HFF-Myc (cell line): ENCODE results near the gene KIF1A.

Experiments used
- DNase-seq: peaks from one replicate; pipeline ENCODE4 v3.0.0-alpha.2; 2011; ENCODE audit warnings: low read depth; ENCODE audit errors: extremely low read depth
- H3K4me3 ChIP-seq: replicated peaks from 2 replicates; pipeline ENCODE4 v1.5.1; 2011; ENCODE audit warnings: low read depth, mild to moderate bottlenecking, control low read depth, low read length
- TF ChIP-seq, protein P1 (sequence below): IDR thresholded peaks from 2 replicates; pipeline ENCODE4 v1.5.1; 2012; ENCODE audit warnings: mild to moderate bottlenecking, low read depth, low read length, control low read depth; ENCODE audit errors: missing control alignments

Gene KIF1A

DNA sequence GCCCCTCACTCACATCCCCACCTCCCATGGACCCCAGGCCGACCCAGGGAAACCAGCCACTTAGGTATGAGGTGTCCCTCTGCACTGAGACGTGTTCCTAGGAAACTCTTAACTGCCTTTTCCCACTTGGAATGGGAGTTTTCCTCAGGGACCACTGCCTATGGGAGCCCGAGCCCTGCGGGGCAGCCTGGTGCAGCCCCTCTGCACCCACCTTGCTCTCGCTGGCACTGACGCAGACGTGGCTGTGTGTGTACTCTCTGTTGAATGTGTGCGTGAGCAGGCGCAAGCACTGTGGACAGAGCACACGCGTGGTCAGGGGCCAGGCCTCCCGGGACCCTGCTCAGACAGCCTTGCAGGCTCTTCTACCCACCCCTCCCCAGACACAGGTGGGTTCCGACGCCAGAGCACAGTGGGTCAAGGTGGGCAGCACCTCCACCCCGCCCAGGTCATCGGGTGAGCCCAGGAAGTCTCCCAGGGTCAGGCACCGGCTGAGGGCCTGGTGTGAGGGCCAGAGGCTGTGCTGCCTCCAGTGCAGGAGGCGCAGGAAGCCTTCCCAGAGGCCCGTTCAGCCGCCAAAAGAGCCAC, 98.3 kb downstream of the KIF1A start:
- TF ChIP-seq, protein P1, sequence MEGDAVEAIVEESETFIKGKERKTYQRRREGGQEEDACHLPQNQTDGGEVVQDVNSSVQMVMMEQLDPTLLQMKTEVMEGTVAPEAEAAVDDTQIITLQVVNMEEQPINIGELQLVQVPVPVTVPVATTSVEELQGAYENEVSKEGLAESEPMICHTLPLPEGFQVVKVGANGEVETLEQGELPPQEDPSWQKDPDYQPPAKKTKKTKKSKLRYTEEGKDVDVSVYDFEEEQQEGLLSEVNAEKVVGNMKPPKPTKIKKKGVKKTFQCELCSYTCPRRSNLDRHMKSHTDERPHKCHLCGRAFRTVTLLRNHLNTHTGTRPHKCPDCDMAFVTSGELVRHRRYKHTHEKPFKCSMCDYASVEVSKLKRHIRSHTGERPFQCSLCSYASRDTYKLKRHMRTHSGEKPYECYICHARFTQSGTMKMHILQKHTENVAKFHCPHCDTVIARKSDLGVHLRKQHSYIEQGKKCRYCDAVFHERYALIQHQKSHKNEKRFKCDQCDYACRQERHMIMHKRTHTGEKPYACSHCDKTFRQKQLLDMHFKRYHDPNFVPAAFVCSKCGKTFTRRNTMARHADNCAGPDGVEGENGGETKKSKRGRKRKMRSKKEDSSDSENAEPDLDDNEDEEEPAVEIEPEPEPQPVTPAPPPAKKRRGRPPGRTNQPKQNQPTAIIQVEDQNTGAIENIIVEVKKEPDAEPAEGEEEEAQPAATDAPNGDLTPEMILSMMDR: no peak
- no peak overlapping the region for H3K4me3 ChIP-seq
- no peak for DNase-seq

- H3K4me3 ChIP-seq: no peak overlapping the region
- DNase-seq: no peak
- TF ChIP-seq, protein P1: no peak
Measured at GRCh38 chr2:240720686-240721595, 99.1 kb downstream of the KIF1A start.

GRCh38 chr2:240719676-240720545, 100.1 kb downstream of the KIF1A start:
- TF ChIP-seq, protein P1: no peak
- H3K4me3 ChIP-seq: no peak overlapping the region
- DNase-seq: no peak

GRCh38 chr2:240718896-240719490, 101.0 kb downstream of the KIF1A start:
- TF ChIP-seq, protein P1: no peak
- H3K4me3 ChIP-seq: no peak overlapping the region

GRCh38 chr2:240717681-240718581, 102.1 kb downstream of the KIF1A start:
- DNase-seq: no peak
- no peak overlapping the region for H3K4me3 ChIP-seq
- TF ChIP-seq, protein P1: no peak

More at GRCh38 chr2:240718896-240719490, 101.0 kb downstream of the KIF1A start:
- DNase-seq: no peak
